Inflammatory macrophage treated with lipopolysaccharide for 1 hour (primary cell): Measurements from ENCODE around the gene SPTLC2.
"Not testable (repeated sequence)": the region's sequence is repeated elsewhere in the genome, so short reads cannot be mapped to it uniquely, and the experiment has no call there.

Source experiments
- DNase-seq, 2 donors: peaks; one replicate each; pipeline ENCODE4 v3.0.0-alpha.2; 2020 to 2022

Gene SPTLC2

DNA sequence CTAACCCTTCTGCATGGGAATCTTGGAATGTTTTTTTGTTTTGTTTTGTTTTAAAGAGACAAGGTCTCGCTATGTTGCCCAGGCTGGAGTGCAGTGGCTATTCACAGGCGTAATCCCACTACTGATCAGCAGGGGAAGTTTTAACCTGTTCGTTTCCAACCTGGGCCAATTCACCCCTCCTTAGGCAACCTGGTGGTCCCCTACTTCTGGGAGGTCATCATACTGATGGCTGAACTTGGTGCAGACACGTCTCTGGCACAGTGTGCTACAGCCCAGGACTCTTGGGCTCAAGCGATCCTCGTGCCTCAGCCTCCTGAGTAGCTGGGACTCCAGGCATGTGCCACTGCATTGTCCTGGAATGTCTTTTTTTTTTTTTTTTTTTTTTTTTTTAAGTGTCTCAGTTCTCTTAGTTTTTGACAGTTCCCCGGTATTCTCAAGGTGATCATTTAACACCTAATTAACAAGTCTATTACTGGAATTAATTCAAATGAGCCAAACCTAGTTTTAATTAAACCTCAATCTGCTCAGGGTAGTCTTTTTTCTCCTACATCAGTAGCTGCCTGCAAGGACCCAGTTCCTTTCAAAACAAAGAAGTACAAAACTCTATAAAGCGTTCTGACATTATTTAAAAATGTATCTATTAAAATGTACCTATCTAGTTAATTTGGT, 68.8 kb downstream of the SPTLC2 start:
- DNase-seq: no peak

DNA sequence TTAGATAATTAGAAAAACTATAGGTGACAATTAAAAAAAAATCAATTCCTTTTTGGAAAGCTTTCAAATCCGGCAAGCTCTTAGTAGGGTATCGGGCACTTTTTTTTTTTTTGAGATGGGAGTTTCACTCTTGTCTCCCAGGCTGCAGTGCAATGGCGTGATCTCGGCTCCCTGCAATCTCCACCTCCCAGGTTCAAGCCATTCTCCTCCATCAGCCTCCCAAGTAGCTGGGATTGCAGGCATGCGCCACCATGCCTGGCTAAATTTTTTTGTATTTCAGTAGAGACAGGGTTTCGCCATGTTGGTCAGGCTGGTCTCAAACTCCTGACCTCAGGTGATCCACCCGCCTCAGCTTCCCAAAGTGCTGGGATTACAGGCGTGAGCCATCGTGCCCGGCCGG, 71.3 kb downstream of the SPTLC2 start:
- DNase-seq: not testable (repeated sequence)

DNA sequence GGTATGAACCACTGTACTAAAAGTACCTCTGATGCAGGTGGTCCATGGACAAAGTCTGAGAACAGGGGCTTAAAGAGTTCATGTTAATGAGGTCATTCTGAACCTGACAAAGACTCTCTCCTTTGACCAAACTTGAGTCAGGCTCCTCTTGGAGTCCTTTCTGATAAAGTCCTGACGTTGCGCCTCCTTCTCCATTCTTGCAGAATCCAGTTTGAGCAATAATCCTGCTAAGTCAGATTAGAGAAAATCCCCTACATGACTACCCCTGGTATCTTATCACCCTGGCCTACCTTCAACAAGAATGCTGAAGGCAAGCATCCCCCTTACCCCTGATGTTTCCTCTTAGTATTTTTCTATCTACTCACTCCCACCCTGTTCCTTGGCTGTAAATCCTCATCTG, 71.9 kb downstream of the SPTLC2 start:
- DNase-seq: no peak

- DNase-seq: no peak
Measured at GRCh38 chr14:77543637-77544334, 72.7 kb downstream of the SPTLC2 start.

- DNase-seq: no peak
Measured at GRCh38 chr14:77543240-77543551, 73.2 kb downstream of the SPTLC2 start.

DNA sequence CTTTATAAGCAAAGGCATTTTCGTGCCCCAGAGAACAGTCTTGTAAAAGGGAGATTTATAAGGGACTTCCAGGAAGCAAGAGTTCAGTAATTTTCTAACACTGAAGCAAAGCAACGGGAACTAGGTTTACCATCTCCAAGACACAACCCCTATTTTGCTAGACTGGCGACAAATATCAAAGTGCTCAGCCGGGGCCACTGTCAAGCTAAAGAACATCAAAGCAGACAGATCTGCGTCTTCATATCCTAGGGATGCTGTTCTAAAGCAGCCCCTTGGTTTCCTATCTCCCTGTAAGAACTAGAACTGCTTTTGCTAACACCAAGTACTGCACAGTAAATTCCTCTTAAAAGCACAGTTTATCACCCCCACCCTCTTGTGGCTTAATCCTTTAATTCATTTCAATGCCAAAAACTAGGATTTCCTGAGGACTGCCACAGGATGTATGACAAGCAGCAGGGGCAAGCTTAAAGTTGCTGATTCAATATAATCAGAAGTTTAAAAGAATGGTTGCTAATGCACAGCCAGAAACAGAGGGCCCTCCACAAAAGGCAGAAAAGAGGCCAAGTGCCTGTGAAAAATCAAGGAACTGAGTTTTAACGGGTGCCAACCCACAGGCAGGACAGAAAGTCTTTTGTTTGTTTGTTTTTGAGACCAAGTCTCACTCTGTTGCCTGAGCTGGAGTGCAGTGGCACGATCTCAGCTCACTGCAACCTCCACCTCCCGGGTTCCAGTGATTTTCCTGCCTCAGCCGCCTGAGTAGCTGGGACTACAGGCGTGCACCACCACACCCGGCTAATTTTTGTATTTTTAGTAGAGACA, 73.8 kb downstream of the SPTLC2 start:
- peak in 1 of 2 donors; percentile 8 for DNase-seq

DNA sequence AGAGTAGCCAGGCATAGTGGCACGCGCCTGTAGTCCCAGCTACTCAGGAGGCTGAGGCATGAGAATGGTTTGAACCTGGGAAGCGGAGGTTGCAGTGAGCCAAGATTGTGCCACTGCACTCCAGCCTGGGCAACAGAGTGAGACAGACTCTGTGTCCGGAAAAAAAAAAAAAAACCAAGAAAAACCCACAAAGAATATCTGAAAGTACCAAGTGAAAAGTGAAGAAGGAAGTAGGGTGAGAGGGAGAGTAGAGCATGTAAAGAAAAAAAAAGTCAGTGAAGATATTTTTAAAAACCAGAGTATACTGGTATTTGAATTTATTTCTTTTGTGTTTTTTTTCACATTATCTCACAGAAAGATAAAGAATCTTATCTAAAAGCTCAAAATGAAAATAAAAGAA, 74.5 kb downstream of the SPTLC2 start:
- DNase-seq: no peak

- DNase-seq: not testable (repeated sequence)
Measured at GRCh38 chr14:77536951-77537350, 79.5 kb downstream of the SPTLC2 start.

- DNase-seq: no peak
Measured at GRCh38 chr14:77531071-77531470, 85.4 kb downstream of the SPTLC2 start.

- DNase-seq: no peak
Measured at GRCh38 chr14:77529963-77530362, 86.5 kb downstream of the SPTLC2 start.

GRCh38 chr14:77529213-77529612, 87.2 kb downstream of the SPTLC2 start:
- DNase-seq: no peak

GRCh38 chr14:77528701-77529100, 87.7 kb downstream of the SPTLC2 start:
- DNase-seq: not testable (repeated sequence)

GRCh38 chr14:77526266-77526665, 90.2 kb downstream of the SPTLC2 start:
- no peak for DNase-seq

DNA sequence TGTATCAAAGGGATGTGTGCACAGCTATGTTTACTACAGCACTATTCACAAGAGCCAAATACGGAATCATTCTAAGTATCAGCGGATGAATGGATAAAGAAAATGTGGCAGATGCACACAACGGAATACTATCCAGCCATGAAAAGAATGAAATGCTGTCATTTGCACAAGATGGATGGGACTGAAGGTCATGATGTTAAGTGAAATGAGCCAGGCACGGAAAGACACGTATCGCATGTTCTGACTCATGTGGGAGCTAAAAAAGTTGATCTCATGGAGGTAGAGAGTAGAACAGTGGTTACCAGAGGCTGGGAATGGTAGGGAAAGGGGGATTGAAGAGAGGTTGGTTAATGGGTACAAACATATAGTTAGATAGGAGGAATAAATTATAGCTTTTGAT, 91.9 kb downstream of the SPTLC2 start:
- DNase-seq: no peak

- no peak for DNase-seq
Measured at GRCh38 chr14:77523109-77523508, 93.3 kb downstream of the SPTLC2 start.

GRCh38 chr14:77520555-77520954, 95.9 kb downstream of the SPTLC2 start:
- no peak for DNase-seq

DNA sequence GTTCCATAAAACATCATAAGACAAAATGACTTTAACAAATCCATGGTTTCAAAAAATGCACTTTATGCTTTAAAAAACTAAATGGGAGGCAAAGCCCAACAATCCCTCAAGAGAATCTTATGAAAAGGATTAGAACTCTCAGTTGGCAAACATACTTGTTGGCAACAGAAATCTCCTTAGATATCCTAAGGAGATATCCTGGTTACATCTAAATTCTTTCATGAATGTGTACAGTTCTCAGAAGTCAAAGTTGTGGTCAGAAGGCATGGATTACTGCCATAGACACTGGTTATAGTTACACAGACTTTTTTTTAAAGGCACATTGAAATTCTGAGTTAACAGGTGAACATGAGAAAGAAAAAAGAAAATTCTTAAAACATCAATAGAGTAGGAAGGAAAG, 100.3 kb downstream of the SPTLC2 start:
- no peak for DNase-seq

DNA sequence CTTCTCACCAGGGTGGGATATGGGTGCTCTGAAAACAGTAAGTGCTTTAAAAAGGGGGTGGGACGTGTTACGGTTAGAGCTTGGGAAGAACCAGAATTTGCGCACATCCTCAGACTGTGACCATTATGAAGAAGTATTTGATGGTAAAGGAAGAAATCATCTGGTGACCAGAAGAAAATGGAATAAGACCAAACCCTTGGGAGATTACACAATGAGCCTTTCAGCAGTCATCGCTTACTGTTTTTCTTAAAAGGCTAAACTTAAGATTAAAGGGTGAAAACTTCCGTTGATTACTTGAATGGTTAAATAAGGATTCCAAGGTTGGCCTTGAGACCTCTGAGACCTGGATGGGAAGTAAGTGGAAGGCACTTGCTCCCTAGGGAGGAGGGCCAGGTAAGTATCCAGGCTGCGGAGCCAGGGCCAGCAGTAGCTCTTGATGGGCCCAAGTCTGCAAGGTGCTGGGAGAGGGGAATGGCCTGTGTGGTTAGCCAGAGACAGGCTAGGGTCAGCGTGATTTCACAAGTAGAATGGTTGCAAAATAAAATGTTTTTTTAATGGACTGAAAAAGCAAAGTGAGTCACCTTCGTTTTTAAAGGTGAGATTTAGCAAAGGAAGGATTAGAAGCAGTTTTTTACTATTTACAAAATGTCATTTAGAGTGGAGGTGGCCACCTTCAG, 104.8 kb downstream of the SPTLC2 start:
- no peak for DNase-seq

DNA sequence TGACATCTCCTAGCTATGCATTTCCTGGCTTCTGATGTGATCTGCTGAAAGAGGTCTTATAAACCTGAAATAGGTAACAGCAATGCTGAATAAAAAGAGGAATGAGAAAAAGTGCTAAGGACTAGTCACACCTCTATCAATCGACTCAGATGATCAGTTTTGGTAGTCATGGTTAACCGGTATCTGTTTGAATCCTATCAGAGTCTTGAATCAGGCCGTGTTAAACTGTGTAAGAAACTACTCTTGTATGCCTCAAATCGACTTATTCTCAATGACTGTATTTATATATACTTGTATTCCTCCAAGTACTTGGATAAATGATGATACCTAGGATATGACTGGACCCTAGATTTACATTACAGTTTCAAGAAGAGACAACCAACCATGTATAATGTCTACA, 107.1 kb downstream of the SPTLC2 start:
- no peak for DNase-seq

DNA sequence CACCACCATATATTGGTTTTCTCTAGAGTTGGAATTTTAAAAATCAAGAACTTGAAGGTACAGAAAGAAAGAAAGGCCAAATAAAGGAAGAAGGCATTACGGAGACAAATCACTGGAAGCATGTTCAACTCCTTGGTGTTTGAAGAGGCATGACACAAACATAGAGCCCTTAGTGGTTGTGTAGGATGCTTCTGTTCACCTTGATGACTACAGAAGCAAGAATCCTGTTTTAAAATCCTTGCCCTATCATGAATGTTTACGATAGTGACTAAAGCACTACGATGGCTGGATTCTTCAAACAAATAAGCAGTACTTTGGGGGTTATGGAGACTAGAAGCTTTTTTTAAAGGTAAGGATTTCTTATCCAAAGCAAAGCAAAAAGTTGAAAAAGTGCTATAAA, 107.6 kb downstream of the SPTLC2 start:
- DNase-seq: no peak

DNA sequence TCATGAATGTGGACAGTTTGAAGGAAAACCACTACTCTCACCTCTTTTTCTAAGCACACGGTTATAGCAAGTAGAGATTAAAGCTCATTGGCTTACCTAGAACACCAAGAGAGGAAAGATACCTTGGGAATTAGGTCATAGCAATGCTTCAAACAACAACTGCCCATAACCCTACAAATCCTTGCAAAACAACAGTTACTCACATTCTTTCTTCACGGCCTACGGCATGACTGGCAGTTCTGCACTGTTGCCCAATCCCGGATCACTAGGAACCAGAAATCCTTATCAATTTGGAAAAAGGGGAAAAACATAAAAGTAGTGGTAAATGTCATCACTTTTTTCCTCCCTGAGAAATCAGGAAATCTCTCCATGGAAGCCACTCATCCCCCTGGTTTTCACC, 108.2 kb downstream of the SPTLC2 start:
- DNase-seq: peak in 1 of 2 donors; percentile 4

- no peak for DNase-seq
Measured at GRCh38 chr14:77507762-77508161, 108.7 kb downstream of the SPTLC2 start.

DNA sequence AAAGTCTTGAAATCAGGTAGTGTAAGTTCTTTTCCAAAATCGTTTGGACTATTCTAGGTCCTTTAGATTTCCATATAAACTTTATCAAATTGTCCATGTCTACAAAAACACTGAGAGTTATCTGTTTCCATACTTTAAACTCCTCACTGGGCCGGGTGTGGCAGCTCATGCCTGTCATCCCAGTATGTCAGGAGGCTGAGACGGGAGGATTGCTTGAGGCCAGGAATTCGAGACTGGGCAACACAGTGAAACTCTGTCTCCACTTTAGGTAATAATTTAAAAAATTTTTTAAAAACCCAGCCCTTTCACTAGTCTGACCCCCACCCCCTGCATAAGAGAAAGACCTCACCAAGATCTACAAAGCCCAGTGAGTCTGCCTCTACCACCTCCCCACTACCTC, 111.4 kb downstream of the SPTLC2 start:
- DNase-seq: no peak

- no peak for DNase-seq
Measured at GRCh38 chr14:77503138-77503537, 113.3 kb downstream of the SPTLC2 start.
